GM20000 (cell line): Measurements from ENCODE around the gene NPHS1.

Source experiments
- DNase-seq: peaks from one replicate; pipeline ENCODE4 v3.0.0; 2012; ENCODE audit warnings: low spot score
- CTCF ChIP-seq: IDR thresholded peaks from 2 replicates; pipeline ENCODE4 v1.5.1; 2012; ENCODE audit warnings: mild to moderate bottlenecking, control low read depth; ENCODE audit errors: extremely low read depth, missing control alignments

Gene NPHS1

GRCh38 chr19:35816846-35817245, 35.5 kb downstream of the NPHS1 start:
- no peak for DNase-seq
- no peak for TF ChIP-seq CTCF

GRCh38 chr19:35816262-35816661, 36.0 kb downstream of the NPHS1 start:
- no peak for TF ChIP-seq CTCF
- no peak for DNase-seq

GRCh38 chr19:35813043-35813890, 39.0 kb downstream of the NPHS1 start:
- no peak for TF ChIP-seq CTCF

GRCh38 chr19:35812220-35813042, 39.9 kb downstream of the NPHS1 start, which contains the start of gene PRODH2:
Gene PRODH2, minus strand, starts transcription at chr19:35812845. Its CDS starts 40 bp downstream, at chr19:35812805.
- no peak for TF ChIP-seq CTCF
- DNase-seq = no peak

More at GRCh38 chr19:35813043-35813890, 39.0 kb downstream of the NPHS1 start:
- DNase-seq = no peak

GRCh38 chr19:35811317-35812219, 40.7 kb downstream of the NPHS1 start:
- no peak for DNase-seq
- TF ChIP-seq CTCF = no peak

GRCh38 chr19:35807633-35808032, 44.7 kb downstream of the NPHS1 start:
- no peak for TF ChIP-seq CTCF
- no peak for DNase-seq
